ENCODE results near the gene LRRC3B. TPM values are rescaled to one million over a fixed set of nuclear protein-coding genes. Genes with fewer than 3 reads are reported as not detected.

LRRC3B gene
- total RNA-seq, 1 donor from 2014 or later: 1.9 TPM

DNA sequence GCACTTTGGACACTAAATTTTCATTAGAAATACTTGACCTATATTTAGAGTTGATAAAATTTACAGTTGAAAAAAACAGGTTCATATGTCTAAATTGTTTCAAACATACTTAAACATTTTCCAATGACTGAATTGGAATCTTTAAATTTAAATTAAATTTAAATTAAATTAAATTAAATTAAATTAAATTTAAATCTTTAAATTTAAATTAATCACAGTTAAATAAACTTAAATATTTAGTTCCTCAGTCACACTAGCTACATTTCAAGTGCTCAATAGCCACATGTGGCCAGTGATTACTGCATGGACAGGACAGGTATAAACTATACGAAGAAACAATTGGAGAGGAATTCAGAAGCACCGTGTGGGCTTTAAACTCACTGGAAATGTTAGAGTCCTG, 16.8 kb downstream of the LRRC3B start:
- TF ChIP-seq, protein P1, sequence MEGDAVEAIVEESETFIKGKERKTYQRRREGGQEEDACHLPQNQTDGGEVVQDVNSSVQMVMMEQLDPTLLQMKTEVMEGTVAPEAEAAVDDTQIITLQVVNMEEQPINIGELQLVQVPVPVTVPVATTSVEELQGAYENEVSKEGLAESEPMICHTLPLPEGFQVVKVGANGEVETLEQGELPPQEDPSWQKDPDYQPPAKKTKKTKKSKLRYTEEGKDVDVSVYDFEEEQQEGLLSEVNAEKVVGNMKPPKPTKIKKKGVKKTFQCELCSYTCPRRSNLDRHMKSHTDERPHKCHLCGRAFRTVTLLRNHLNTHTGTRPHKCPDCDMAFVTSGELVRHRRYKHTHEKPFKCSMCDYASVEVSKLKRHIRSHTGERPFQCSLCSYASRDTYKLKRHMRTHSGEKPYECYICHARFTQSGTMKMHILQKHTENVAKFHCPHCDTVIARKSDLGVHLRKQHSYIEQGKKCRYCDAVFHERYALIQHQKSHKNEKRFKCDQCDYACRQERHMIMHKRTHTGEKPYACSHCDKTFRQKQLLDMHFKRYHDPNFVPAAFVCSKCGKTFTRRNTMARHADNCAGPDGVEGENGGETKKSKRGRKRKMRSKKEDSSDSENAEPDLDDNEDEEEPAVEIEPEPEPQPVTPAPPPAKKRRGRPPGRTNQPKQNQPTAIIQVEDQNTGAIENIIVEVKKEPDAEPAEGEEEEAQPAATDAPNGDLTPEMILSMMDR (IDR thresholded peaks at IDR 0.05; ENCODE audit: partially characterized antibody, unreplicated experiment): no peak
- no peak overlapping the region for H3K4me3 Mint-ChIP-seq (ENCODE audit: unreplicated experiment)
- H3K4me1 Mint-ChIP-seq (ENCODE audit: low read depth, unreplicated experiment): peaks cover 4% of the 10 kb centered on the region
- H3K27ac Mint-ChIP-seq (ENCODE audit: unreplicated experiment): no peak overlapping the region
- no peak for DNase-seq
- no peaks in the 10 kb centered on the region for H3K9me3 Mint-ChIP-seq (ENCODE audit: unreplicated experiment)
- peaks cover 4% of the 10 kb centered on the region for H3K36me3 Mint-ChIP-seq (ENCODE audit: unreplicated experiment)
- H3K27me3 Mint-ChIP-seq (ENCODE audit: unreplicated experiment): no peaks in the 10 kb centered on the region

DNA sequence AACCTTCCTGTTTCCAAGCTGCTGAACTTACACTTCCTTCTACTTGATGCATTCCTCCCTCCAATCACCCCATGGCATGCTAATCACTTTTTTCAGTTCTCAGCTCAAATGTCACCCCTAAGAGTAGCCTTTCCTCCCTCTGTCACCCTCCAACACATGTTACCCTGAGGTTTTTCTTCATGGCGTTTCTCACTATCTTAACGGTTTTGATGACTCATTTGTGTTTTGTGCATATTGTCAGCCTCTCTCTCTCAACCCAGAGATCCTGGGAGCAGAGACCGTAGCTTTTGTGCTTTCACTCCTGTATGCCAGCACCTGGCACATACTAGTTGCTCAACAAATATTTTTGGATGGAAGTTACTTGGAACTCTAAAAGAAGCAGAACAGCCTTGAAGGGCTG, 24.5 kb downstream of the LRRC3B start:
- peaks cover 2% of the 10 kb centered on the region for H3K27me3 Mint-ChIP-seq (ENCODE audit: unreplicated experiment)
- peak overlapping the region; percentile 14 for H3K27ac Mint-ChIP-seq (ENCODE audit: unreplicated experiment)
- H3K4me3 Mint-ChIP-seq (ENCODE audit: unreplicated experiment): peak overlapping the region; percentile 33
- H3K9me3 Mint-ChIP-seq (ENCODE audit: unreplicated experiment): peaks cover 6% of the 10 kb centered on the region
- no peak for DNase-seq
- no peaks in the 10 kb centered on the region for H3K36me3 Mint-ChIP-seq (ENCODE audit: unreplicated experiment)
- TF ChIP-seq, protein P1 (IDR thresholded peaks at IDR 0.05; ENCODE audit: partially characterized antibody, unreplicated experiment): no peak
- H3K4me1 Mint-ChIP-seq (ENCODE audit: low read depth, unreplicated experiment): peaks cover 41% of the 10 kb centered on the region

DNA sequence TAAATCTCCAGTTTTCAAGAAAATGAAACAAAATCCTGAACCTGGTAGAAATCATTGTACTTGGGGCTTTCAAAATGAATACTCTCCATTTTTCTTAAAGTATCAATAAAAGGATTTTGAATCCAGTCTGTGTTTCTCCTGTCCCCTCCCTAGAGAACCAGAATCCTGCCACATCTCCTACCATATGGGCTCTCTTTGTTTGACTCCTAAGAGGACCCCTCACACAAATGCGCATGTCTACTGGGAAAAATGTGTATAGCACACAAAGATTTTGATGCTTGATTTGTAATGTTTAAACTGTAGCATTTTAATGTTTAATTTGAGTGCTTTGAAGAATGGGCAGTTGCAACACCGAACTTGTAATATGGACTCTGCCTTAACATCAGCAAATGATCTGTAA, 25.9 kb downstream of the LRRC3B start:
- TF ChIP-seq, protein P1 (IDR thresholded peaks at IDR 0.05; ENCODE audit: partially characterized antibody, unreplicated experiment): no peak
- H3K4me1 Mint-ChIP-seq (ENCODE audit: low read depth, unreplicated experiment): peaks cover 51% of the 10 kb centered on the region
- H3K4me3 Mint-ChIP-seq (ENCODE audit: unreplicated experiment): peak overlapping the region; percentile 51
- peak overlapping the region; percentile 95 for H3K27ac Mint-ChIP-seq (ENCODE audit: unreplicated experiment)
- DNase-seq: no peak
- peaks cover 4% of the 10 kb centered on the region for H3K27me3 Mint-ChIP-seq (ENCODE audit: unreplicated experiment)
- peaks cover 12% of the 10 kb centered on the region for H3K9me3 Mint-ChIP-seq (ENCODE audit: unreplicated experiment)
- H3K36me3 Mint-ChIP-seq (ENCODE audit: unreplicated experiment): no peaks in the 10 kb centered on the region

DNA sequence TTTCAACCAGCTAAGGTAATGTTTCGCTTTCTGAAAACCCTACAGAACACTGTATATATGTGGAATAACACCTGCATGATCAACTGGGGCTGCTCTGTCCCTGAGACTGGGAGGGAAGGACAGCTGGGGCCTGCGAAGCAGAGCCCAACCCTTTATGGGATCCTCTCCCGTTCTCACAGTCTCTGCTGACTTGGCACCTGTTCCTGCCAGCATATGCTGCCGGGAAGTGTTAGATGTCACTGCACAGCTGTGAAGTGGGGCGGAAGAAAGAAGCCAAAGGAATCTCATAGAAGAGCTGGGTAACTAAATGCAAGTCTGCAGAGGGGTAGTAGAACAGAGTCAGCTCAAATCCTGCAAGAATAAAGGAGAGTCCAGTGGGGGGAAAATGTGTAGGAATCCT, 29.6 kb downstream of the LRRC3B start:
- peaks cover 4% of the 10 kb centered on the region for H3K27me3 Mint-ChIP-seq (ENCODE audit: unreplicated experiment)
- peaks cover 10% of the 10 kb centered on the region for H3K9me3 Mint-ChIP-seq (ENCODE audit: unreplicated experiment)
- H3K36me3 Mint-ChIP-seq (ENCODE audit: unreplicated experiment): no peaks in the 10 kb centered on the region
- peaks cover 52% of the 10 kb centered on the region for H3K4me1 Mint-ChIP-seq (ENCODE audit: low read depth, unreplicated experiment)
- peak overlapping the region; percentile 53 for H3K4me3 Mint-ChIP-seq (ENCODE audit: unreplicated experiment)
- TF ChIP-seq, protein P1 (IDR thresholded peaks at IDR 0.05; ENCODE audit: partially characterized antibody, unreplicated experiment): no peak
- H3K27ac Mint-ChIP-seq (ENCODE audit: unreplicated experiment): peak overlapping the region; percentile 93
- DNase-seq: peak; percentile 60

DNA sequence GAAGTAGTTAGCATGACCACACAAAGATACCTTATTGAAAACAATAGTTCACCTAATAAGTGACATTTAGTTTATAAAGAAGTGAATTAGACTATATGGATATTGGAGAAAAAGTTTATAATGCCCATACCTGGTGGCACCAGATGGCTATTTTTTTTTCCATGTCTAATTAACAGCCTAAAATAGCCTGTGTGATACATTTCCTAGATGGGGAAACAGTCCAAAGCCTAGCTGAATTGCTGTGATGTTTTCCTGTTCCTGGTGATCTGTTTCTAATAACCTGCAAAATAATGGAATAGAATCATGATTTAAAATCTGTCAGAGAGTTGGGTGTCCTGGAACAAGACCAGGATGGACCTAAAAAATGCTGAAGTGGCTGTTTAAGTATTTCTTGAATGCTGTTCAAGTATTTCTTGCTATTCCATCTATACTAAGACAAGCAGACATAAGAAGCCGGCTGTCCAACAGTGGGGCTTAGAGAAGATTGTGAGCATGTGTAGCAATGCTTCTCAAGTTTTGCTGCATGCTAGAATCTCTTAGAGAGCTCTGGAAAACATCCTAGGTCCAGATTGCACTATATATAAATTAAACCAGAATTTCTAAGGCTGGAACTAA, 31.3 kb downstream of the LRRC3B start:
- Mint-ChIP-seq H3K27ac (ENCODE audit: unreplicated experiment) (no peak overlapping the region), H3K27me3 (ENCODE audit: unreplicated experiment) (peaks cover 4% of the 10 kb centered on the region), H3K36me3 (ENCODE audit: unreplicated experiment) (no peaks in the 10 kb centered on the region), H3K4me1 (ENCODE audit: low read depth, unreplicated experiment) (peaks cover 39% of the 10 kb centered on the region), H3K9me3 (ENCODE audit: unreplicated experiment) (peaks cover 9% of the 10 kb centered on the region), H3K4me3 (ENCODE audit: unreplicated experiment) (no peak overlapping the region)
- TF ChIP-seq, protein P1 (IDR thresholded peaks at IDR 0.05; ENCODE audit: partially characterized antibody, unreplicated experiment): no peak
- no peak for DNase-seq
